HepG2 (cell line): Measurements from ENCODE around the gene CDH13. TPM values are rescaled to one million over a fixed set of nuclear protein-coding genes. Genes with fewer than 3 reads are reported as not detected.

Source experiments
- ATAC-seq: fragments of 200-7000 bp; cut with Tn5 transposase; 3 replicates; pipeline ENCODE4 v1.9.1; 2020; ENCODE audit warnings: mild to moderate bottlenecking, moderate library complexity
- BruUV-seq: library from RNA; stranded (reverse); fragments of 400-500 nt; replicated peaks from 2 replicates; lab custom pipeline; 2021; lab: Mats Ljungman, UMichigan
- CTCF ChIA-PET: fragments of 300-600 bp; formaldehyde crosslinking; extraction: SDS; loops from one replicate; lab custom pipeline; 2021; ENCODE audit warnings: low total read pairs, inconsistent platforms, low intra/inter-chr PET ratio; lab: Yijun Ruan, JAX
- POLR2A ChIA-PET: fragments of 350-600 bp; sonication (Branson Sonifier 250); formaldehyde crosslinking; loops from one replicate; lab custom pipeline; 2020; ENCODE audit warnings: antibody characterized with exemption, inconsistent platforms; lab: Yijun Ruan, JAX
- DNase-seq: peaks from one replicate; pipeline ENCODE4 v3.0.0-alpha.2; 2015; ENCODE audit warnings: low spot score
- FAIRE-seq: peaks from 3 replicates; lab custom pipeline; 2011; peaks lifted over from hg19 to GRCh38; lab: Jason Lieb, UNC
- H2AFZ ChIP-seq: one replicate; pipeline ENCODE4 v1.6.1; 2011; ENCODE audit warnings: low read length, inconsistent platforms
- H3K27ac ChIP-seq: fragments of 300-600 bp; 3 replicates; pipeline ENCODE4 v1.8.0; 2011; ENCODE audit warnings: mixed run types, mild to moderate bottlenecking, mixed read lengths, low read length, inconsistent platforms; ENCODE audit not compliant: insufficient read depth; ENCODE audit errors: extremely low read length
- H3K27me3 ChIP-seq, 2 experiments: fragments of 200-600 bp in 1 of 2; 2 replicates in 1 of 2; 3 replicates in 1 of 2; pipeline versions ENCODE4 v1.6.0 to v1.8.0; 2011; ENCODE audit warnings: low read length in 2 of 2, mild to moderate bottlenecking in 2 of 2, moderate library complexity in 2 of 2, inconsistent platforms in 1 of 2; ENCODE audit not compliant: insufficient read depth in 2 of 2, control insufficient read depth in 1 of 2
- H3K36me3 ChIP-seq, 2 experiments: fragments of 200-600 bp in 1 of 2; replicated peaks in 1 of 2; 2 replicates in 1 of 2; 3 replicates in 1 of 2; pipeline versions ENCODE4 v1.5.1 to v1.8.0; 2011; ENCODE audit warnings: low read length in 2 of 2, inconsistent platforms in 1 of 2; ENCODE audit not compliant: insufficient read depth in 2 of 2, control insufficient read depth in 1 of 2
- H3K4me1 ChIP-seq: 2 replicates; pipeline ENCODE4 v1.5.1; 2012; ENCODE audit warnings: low read length, inconsistent platforms; ENCODE audit not compliant: insufficient read depth
- H3K4me2 ChIP-seq: 2 replicates; pipeline ENCODE4 v1.6.0; 2011; ENCODE audit warnings: low read depth, low read length, inconsistent platforms
- H3K4me3 ChIP-seq, 3 experiments: fragments of 200-600 bp in 1 of 3; sonication (generic), shearing (Covaris generic) in 1 of 3; replicated peaks in 1 of 3; 2 replicates each; pipeline ENCODE4 v1.5.1; 2011 to 2016; ENCODE audit warnings: low read length in 3 of 3, inconsistent platforms in 2 of 3, low read depth in 2 of 3, mild to moderate bottlenecking in 2 of 3, control low read depth in 1 of 3, mixed read lengths in 1 of 3; ENCODE audit not compliant: insufficient read depth in 1 of 3
- H3K79me2 ChIP-seq: one replicate; pipeline ENCODE4 v1.6.1; 2011; ENCODE audit warnings: low read length, inconsistent platforms; ENCODE audit not compliant: insufficient read depth
- H3K9ac ChIP-seq: 2 replicates; pipeline ENCODE4 v1.6.0; 2011; ENCODE audit warnings: mild to moderate bottlenecking, low read depth, low read length, inconsistent platforms; ENCODE audit not compliant: insufficient read depth
- H3K9me3 ChIP-seq: 2 replicates; pipeline ENCODE4 v1.5.1; 2012; ENCODE audit warnings: mild to moderate bottlenecking, low read length
- H4K20me1 ChIP-seq: 2 replicates; pipeline ENCODE4 v1.6.0; 2011; ENCODE audit warnings: inconsistent platforms, mild to moderate bottlenecking, low read length, moderate library complexity; ENCODE audit not compliant: insufficient read depth
- ASH2L ChIP-seq: fragments of 300-600, 200-600 bp; sonication (generic); IDR thresholded peaks from 2 replicates; pipeline ENCODE4 v1.7.0; 2017; ENCODE audit warnings: low read depth, mild to moderate bottlenecking, moderate library complexity, mixed read lengths, low read length; ENCODE audit not compliant: insufficient read length
- DNMT1 ChIP-seq: sonication (generic); formaldehyde crosslinking; IDR thresholded peaks from 2 replicates; pipeline ENCODE4 v1.5.1; 2020; ENCODE audit warnings: mild to moderate bottlenecking, missing genetic modification reagents
- HOXA5 ChIP-seq: sonication (generic); formaldehyde crosslinking; IDR thresholded peaks from 2 replicates; pipeline ENCODE4 v1.4.0; 2020; ENCODE audit warnings: missing genetic modification reagents
- NFE2L1 ChIP-seq: sonication (generic); formaldehyde crosslinking; IDR thresholded peaks from 2 replicates; pipeline ENCODE4 v1.4.0; 2020; ENCODE audit warnings: missing genetic modification reagents, mild to moderate bottlenecking, borderline replicate concordance
- PAX8 ChIP-seq: sonication (generic); formaldehyde crosslinking; IDR thresholded peaks from 2 replicates; pipeline ENCODE4 v1.8.0; 2022; ENCODE audit warnings: mild to moderate bottlenecking, missing genetic modification reagents, borderline replicate concordance
- SETDB1 ChIP-seq: sonication (generic); formaldehyde crosslinking; IDR thresholded peaks from 2 replicates; pipeline ENCODE4 v1.5.1; 2020; ENCODE audit warnings: missing genetic modification reagents, mild to moderate bottlenecking, borderline replicate concordance
- SMYD3 ChIP-seq: sonication (generic); formaldehyde crosslinking; IDR thresholded peaks from 2 replicates; pipeline ENCODE4 v1.8.1; 2023; ENCODE audit warnings: mild to moderate bottlenecking, missing genetic modification reagents
- SOX6 ChIP-seq, 2 experiments: fragments of 450-650 bp in 1 of 2; sonication (generic) in 1 of 2; formaldehyde crosslinking in 1 of 2; IDR thresholded peaks; 2 replicates each; pipeline versions ENCODE4 v1.4.0 to v1.6.1; 2017 to 2020; ENCODE audit warnings: antibody characterized with exemption in 1 of 2, mild to moderate bottlenecking in 1 of 2, missing genetic modification reagents in 1 of 2
- SUZ12 ChIP-seq: fragments of 150-350 bp; IDR thresholded peaks from 2 replicates; pipeline ENCODE4 v1.6.1; 2014; ENCODE audit warnings: low read depth, low read length
- TAF15 ChIP-seq: fragments of 200-400 bp; formaldehyde crosslinking; IDR thresholded peaks from one replicate; pipeline ENCODE4 v1.6.1; 2018; ENCODE audit warnings: mild to moderate bottlenecking, low read depth, low read length; ENCODE audit not compliant: poor library complexity, severe bottlenecking
- XBP1 ChIP-seq: sonication (generic); formaldehyde crosslinking; IDR thresholded peaks from 2 replicates; pipeline ENCODE4 v1.5.0; 2020; ENCODE audit warnings: missing genetic modification reagents
- ZBTB42 ChIP-seq: sonication (generic); formaldehyde crosslinking; IDR thresholded peaks from 2 replicates; pipeline ENCODE4 v1.5.0; 2020; ENCODE audit warnings: mild to moderate bottlenecking, missing genetic modification reagents
- ZNF205 ChIP-seq: IDR thresholded peaks from 2 replicates; pipeline ENCODE4 v1.6.1; 2018; ENCODE audit warnings: missing biosample characterization, missing genetic modification reagents
- ZNF235 ChIP-seq: sonication (generic); formaldehyde crosslinking; IDR thresholded peaks from 2 replicates; pipeline ENCODE4 v1.8.1; 2023; ENCODE audit warnings: mild to moderate bottlenecking, missing genetic modification reagents, borderline replicate concordance
- ZNF564 ChIP-seq: sonication (generic); formaldehyde crosslinking; IDR thresholded peaks from 2 replicates; pipeline ENCODE4 v1.8.1; 2023; ENCODE audit warnings: mild to moderate bottlenecking, missing genetic modification reagents
- WGBS: methylation state at CpG from one replicate; pipeline ENCODE4 v1.1.6; 2017; ENCODE audit warnings: low lambda C conversion rate; 5-methylcytosine and 5-hydroxymethylcytosine counted together
- in situ Hi-C: cut with HindIII; loops from 2 replicates; pipeline ENCODE4 v1.10.0; 2017; ENCODE audit warnings: low pct_unique_long_range_greater_than_20kb; ENCODE audit not compliant: extremely low pct_ligation_motif_present
- intact Hi-C: fragments of 100-400 bp; cut with micrococcal nuclease; formaldehyde crosslinking; loops from one replicate; pipeline ENCODE4 v1.10.0; 2022; ENCODE audit not compliant: unreplicated experiment
- polyA plus RNA-seq, 8 experiments: library from polyadenylated mRNA; depleted of rRNA in 3 of 8; stranded (reverse) in 7 of 8; unstranded in 1 of 8; fragments of >200 nt; fragmentation: Illumina TruSeq in 4 of 8; extraction: Trizol in 4 of 8; gene quantifications; 2 replicates each; pipeline versions ENCODE4 v1.2.1 to v1.2.3, GENCODE V29; 2011 to 2016; ENCODE audit warnings: low read depth in 4 of 8, missing spikeins in 1 of 8, mixed read lengths in 1 of 8; ENCODE audit not compliant: insufficient read depth in 1 of 8
- total RNA-seq, 5 experiments: library from RNA; depleted of rRNA; stranded (reverse); fragments of >200 nt; fragmentation: Illumina TruSeq; extraction: Trizol; gene quantifications; 2 replicates each; pipeline ENCODE4 v1.2.3, GENCODE V29; 2016; ENCODE audit warnings: low read depth in 1 of 5

CDH13 gene
- total and polyA plus RNA-seq, 2 of the 13 experiments (the other 11 are each of a cell fraction or from before 2014, with no cell fraction given) = not detected

GRCh38 chr16:83682868-83683235, 1056.1 kb downstream of the CDH13 start (continued):
- TF ChIP-seq ZNF205 (CRISPR knock-in tag) (no peak), ZBTB42 (CRISPR knock-in tag) (no peak), SMYD3 (CRISPR knock-in tag) (no peak), XBP1 (CRISPR knock-in tag) (no peak)
- TF ChIP-seq, all 625 proteins: peak for 0

- BruUV-seq = no TSS peak
Observed at GRCh38 chr16:83685615-83686165, 1058.9 kb downstream of the CDH13 start.

GRCh38 chr16:83686726-83687125, 1060.0 kb downstream of the CDH13 start:
- H3K27me3 ChIP-seq = peaks cover 0 to 24% of the 10 kb centered on the region in 2 experiments; a peak in 3 of 5 replicates
- H3K9ac ChIP-seq = no peak overlapping the region
- H3K36me3 ChIP-seq = no peaks in the 10 kb centered on the region
- POLR2A ChIA-PET = no interaction called here
- H3K4me1 ChIP-seq = no peaks in the 10 kb centered on the region
- no peaks in the 10 kb centered on the region for H3K9me3 ChIP-seq
- in situ Hi-C loops (no loop called here), intact Hi-C loops (no loop called here)
- BruUV-seq = no TSS peak
- H3K27ac ChIP-seq = no peak overlapping the region
- 64% methylated on average over 3 of the region's 3 CpGs for WGBS
- CTCF ChIA-PET = no interaction called here
- H3K4me2 ChIP-seq = no peak overlapping the region
- no peaks in the 10 kb centered on the region for H3K79me2 ChIP-seq
- no peak for DNase-seq
- H3K4me3 ChIP-seq = no peak overlapping the region
- H4K20me1 ChIP-seq = no peaks in the 10 kb centered on the region
- FAIRE-seq = no peak
- TF ChIP-seq DNMT1 (CRISPR knock-in tag) (no peak), SUZ12 (no peak), ZNF235 (CRISPR knock-in tag) (no peak), PAX8 (CRISPR knock-in tag) (no peak), TAF15 (no peak)
- no peak overlapping the region for H2AFZ ChIP-seq
- ATAC-seq = no peak

More at GRCh38 chr16:83685615-83686165, 1058.9 kb downstream of the CDH13 start:
- H3K4me1 ChIP-seq = no peaks in the 10 kb centered on the region
- no peak overlapping the region for H3K4me3 ChIP-seq
- intact Hi-C loops (no loop called here), in situ Hi-C loops (no loop called here)
- ATAC-seq = no peak
- H4K20me1 ChIP-seq = no peaks in the 10 kb centered on the region
- no peak overlapping the region for H2AFZ ChIP-seq
- H3K4me2 ChIP-seq = no peak overlapping the region
- no peaks in the 10 kb centered on the region for H3K9me3 ChIP-seq
- TF ChIP-seq HOXA5 (CRISPR knock-in tag) = no peak
- TF ChIP-seq SOX6 (IDR thresholded peaks at IDR 0.05) = no peak
- TF ChIP-seq SOX6 (CRISPR knock-in tag; IDR thresholded peaks at IDR 0.05) = no peak
- no peak for TF ChIP-seq ZNF564
- no peak for TF ChIP-seq ASH2L
- no peak for TF ChIP-seq SETDB1 (CRISPR knock-in tag)
- TF ChIP-seq NFE2L1 = no peak
- no peaks in the 10 kb centered on the region for H3K36me3 ChIP-seq
- ChIA-PET POLR2A (no interaction called here), CTCF (no interaction called here)
- no peak for DNase-seq
- no peak overlapping the region for H3K9ac ChIP-seq
- FAIRE-seq = no peak
- 19% methylated on average over 8 of the region's 8 CpGs for WGBS
- peaks cover 2 to 21% of the 10 kb centered on the region in 2 experiments; a peak in 3 of 5 replicates for H3K27me3 ChIP-seq
- H3K27ac ChIP-seq = no peak overlapping the region
- H3K79me2 ChIP-seq = no peaks in the 10 kb centered on the region
